NK-92 (cell line): Measurements from ENCODE around the gene DDX51.

Source experiments
- DNase-seq: peaks from one replicate; lab custom pipeline; 2025; ENCODE audit not compliant: unreplicated experiment; lab: John Stamatoyannopoulos, UW

DDX51 gene

DNA sequence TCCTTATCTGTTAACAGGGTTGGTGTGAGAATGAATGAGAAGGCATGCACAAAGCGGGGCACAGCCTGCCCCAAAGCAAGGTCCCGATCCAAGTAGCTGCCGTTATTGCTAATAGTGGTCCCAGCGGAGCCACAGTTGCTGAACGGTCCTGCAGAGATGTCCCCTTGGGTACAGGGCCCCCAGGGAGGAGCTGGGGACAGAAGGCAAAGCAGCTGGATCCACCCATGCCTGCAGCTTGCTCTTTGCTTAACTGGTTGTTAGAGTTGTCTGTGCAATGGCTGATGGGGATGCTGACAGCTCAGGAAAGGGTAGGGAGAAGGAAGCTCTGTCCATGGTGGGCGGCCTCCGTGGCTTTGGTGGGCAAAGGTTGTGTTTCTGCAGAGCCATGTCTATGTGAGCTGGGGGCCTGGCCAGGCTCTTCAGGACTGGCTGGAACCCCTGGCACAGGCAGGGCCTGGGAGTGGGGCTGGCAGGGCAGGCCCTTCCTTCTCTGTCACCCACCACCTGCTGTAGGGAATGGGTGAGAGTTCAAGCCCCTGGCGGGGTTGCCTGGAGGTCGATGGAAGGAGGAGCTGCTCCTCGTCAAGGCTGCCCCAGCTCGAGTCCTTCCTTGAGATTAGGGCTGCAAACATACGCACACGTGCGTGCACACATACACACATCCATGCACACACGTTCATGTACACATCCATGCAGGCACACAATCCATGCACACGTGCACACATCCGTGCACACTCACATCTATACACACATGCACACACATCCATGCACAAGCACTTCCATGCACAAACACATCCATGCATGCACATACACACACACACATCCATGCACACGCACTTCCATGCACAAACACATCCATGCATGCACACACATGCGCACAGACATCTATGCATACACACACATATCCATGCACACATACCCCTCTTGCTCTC, 35.6 kb upstream of the DDX51 start:
- no peak for DNase-seq

DNA sequence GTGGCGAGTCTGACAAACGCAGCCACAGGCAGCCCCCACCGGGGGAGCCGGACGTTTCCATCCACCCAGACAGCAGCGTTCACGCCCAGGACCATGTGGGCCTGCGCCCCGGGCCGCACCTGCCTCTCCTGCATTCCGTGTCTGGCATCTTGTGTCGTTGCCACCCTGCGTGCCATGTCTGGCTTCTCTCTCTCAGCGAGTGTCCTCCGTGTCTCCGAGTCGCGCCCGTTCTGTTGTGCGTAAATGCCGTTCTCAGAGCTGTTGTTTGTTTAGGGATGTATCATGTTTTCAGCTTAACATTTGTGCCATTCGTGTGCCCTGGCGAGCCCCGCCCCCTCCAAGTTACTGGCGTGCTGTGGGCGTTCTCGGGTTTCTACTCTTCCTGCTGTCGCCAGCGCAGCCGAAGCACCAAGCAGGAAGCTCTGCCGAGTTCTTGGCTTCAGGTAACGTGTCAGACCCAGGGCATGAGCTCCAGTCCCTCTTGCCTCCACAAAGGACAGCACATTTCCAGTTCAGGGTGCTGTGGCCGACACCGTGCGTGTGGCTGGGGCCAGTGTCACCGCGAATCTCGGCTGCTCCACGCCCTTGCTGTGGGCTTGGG, 34.8 kb upstream of the DDX51 start:
- DNase-seq, result no peak

DNA sequence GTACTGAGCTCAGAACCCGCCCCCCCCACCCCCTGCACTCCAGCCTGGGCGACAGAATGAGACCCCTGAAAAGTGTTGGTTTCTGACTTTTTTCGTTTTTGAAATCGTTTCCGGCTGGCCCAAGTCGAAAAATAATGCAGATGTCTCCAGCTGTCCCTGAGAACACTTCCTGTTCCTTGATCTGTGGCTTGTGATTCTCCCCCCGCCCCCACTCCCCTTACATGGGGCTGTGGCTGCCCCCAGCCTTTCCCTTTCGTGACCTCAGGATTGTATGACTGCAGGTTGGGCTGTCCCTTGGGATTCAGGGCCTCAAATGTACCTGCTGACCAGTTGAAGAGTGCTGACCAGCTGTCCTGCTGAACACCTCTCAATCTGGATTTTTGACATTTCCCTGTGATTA, 34.2 kb upstream of the DDX51 start:
- DNase-seq, result no peak

DNA sequence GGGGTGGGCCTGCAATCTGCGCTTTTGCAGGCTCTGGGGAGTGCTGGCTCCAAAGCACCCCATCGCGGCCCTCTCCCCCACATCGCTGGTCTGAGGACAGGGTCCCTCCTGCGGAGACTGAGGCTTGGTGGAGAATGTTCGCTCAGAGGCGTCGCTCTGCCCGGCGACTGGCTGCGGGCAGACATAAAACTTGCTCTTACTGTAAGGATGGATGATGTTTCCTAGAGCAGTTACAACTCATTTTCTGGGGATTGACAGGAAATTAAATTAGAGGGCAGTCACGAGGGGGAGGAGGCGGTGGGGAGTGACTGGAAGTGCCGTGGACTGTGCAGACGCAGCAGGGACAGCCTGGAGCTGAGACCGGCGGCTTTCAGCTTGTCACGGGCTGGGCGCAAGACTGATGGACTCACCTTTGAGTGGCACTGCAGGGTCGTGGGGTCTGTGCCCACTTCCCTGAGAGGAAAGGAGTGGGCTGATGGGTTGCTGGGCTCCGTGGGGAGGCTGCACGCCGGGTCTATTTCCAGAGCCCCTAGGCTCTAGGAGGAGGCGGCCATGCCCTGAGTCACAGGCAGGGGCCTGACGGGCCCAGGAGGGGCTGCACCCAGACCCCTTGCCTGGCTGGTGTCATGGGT, 32.9 kb upstream of the DDX51 start:
- DNase-seq, result no peak

DNA sequence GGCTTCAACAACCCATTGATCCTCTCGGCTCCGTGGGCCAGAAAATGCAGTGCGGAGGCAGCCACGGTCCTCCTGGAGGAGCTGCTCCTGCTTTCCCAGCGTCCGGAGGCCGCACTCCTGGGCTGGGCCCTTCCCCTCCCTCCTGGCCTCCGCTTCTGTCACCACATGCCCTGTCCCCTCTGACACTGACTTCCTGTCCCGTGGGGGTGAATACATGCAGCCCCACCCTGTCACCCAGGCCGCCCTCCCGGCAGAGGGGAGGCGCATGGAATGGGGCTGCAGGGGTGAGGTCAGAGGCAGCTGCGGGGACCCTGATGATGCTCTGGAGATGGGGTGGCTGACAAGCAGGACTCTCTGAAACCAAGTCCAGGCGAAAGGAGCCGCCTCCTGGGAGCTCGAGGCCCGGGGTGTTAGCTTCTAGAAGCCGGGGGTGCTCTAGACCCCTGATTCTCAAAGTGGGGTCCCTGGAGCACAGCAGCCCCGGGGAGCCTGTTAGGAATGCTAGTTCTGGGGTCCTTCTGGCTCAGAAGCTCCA, 32.3 kb upstream of the DDX51 start:
- no peak for DNase-seq

DNA sequence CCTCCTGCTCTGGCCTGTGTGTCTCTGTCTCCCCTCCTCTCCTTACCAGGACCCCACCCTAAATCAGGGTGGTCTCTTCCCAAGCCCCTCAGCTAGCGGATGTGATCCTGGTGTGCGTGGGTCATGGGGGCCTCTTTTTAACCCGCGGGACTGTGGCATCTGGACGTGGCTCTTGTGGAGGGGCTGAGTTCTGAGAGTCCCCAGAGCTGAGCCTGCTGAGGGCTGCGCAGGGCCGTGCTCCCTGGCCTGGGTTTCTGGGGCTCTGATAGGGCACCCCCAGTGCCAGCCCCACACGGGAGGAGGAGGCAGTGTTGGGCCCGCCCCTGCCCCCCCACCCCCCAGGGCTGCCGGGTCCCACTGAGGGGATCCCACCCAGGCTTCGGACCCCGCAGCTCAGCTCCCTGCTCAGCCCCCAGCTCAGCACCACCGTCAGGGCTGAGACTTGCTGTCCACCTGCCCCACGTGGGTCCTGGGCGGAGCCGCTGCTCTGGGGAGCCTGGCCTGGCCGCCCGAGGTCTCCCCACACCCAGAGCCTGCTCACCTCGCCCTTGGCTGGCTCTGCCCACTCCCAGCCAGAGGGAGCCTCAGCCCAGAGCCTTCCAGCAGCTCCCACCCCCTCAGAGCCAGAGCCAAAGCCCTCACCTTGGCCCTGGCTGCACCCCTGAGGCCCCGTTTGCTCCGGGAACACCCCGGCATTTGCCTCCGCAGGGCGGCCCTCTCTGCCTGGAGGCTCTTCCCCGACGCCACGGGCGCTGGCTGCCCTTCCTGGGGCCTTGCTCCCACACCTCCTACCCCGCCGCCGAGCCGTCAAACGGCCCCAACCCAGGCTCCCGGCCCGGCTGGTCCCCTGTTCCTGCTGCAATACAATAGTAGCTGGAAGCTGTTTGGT, 31.6 kb upstream of the DDX51 start:
- DNase-seq, result no peak

DNA sequence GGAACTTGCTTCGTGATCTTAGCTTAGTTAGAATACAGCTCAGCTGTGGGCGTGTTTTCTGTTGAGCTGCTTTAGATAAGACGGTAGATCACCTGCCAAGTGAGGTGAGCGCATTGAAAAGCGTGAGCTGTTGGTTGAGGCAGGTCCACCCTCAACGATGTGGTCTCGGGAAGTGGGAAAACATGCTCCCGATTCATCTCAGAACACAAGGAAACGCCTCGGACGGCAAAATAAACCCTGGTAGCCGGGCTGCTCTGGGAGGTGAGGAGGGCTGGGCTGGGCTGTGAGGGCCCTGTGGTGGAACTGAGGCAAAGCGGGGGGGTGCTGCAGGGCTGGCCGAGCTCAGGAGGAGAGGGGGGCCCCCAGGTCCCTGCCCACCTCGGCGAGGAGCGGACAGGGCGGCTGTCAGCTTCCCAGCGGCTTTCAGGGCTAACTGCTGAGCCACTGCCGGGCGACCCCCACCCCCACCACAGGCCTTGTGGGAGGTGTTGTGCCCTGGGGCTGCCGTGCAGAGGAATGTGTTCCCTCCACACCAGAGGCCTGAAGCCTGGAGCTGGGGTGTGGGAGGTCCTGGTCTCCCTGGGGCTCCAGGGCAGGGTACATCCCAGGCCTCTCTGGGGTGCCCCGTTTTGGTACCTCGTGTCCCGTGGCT, 30.8 kb upstream of the DDX51 start:
- DNase-seq, result no peak

DNA sequence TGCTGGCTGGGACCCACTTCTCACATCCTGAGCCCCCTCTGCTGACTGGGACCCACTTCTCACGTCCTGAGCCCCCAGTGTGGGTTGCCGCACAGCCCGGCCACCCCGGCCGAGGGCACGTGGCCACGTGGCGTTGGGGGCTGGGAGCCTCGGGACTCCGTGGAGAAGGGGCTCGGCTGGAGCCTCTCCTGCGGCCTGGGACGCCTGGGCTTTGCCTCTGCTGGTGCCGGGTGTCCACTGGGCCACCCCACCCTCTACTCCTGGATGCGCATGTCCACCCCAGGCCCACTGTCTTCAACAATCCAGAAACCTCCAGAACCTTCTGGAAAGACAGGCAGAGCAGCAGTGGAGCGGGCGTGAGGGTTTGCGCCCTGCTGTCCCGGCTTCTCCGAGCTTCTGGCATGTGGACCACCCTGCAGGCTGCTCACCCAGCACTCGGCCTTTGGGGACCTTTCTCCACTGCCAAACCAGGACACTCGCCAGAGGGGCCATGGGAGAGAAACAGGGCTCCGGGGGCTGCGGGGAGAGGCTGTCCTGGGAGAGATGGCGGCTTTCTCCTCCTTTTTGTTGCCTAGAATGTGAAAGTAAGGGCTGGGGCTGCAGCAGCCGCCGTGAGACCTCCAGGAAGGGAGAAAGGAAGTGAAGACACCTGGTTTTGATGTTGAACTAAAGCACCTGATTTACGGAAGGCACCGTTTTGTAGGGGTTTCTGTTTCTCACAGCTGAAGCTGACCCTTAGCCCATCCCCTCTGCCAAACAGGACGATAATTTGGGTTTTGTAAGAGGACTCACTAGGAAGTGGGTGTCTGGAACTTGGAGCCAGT, 30.1 kb upstream of the DDX51 start:
- no peak for DNase-seq

DNA sequence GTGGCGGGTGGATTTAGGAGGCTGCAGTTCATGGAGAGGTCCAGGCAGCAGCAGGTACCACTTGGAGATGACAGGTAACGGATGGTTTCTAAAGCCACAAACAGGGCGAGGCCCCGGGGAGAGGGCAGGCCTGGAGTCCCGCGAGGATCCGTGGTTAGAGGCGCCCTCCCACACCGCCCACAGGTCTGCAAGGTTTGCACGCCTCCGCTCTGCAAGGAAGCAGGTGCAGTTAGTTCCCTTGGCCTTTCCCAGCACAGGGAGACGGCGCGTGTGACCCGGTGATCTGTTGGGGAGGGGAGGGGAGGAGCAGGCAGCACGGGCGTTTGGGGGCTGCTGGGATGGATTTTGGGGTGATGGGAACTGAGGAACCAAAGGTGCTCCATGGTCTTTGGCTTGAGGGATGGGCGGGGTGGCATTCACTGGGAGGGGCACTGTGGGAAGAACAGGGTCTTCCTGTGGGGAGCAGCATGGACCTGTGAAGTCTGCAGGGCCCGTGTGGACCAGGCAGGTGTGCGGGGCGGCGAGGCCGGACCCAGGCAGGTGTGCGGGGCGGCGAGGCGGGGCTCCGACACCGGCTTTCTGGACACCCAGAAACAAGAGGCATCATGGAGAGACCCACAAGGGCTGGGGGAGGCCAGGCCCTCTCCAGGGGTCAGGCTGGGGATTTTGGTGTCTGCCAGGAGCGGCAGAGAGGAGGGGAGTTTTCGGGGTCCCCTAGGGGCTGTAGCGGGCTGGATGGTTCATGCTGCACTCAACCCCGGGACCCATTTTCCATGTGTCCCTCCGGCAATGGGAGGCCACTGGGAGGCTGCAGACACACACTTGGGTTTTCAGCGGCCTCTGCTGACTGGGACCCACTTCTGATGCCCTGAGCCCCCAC, 29.3 kb upstream of the DDX51 start:
- no peak for DNase-seq

DNA sequence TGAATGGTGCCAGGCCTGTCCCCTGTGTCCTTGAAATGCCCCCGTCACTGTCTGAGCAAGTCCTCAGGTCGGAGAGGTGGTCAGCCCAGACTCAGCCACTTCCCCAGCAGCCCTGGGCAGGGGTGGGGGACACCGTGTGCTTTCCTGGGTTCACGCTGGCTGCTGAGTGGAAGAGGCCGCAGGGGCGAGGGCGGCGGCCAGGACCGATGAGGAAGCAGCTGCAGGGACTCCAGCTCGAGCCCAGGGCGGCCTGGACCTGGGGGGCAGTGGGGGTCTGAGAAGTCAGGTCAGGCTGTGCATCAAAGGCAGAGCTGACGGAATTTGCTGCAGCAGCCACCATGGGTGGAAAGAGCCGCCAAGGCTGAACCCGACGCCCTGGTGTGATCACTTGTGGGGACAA, 28.5 kb upstream of the DDX51 start:
- no peak for DNase-seq

DNA sequence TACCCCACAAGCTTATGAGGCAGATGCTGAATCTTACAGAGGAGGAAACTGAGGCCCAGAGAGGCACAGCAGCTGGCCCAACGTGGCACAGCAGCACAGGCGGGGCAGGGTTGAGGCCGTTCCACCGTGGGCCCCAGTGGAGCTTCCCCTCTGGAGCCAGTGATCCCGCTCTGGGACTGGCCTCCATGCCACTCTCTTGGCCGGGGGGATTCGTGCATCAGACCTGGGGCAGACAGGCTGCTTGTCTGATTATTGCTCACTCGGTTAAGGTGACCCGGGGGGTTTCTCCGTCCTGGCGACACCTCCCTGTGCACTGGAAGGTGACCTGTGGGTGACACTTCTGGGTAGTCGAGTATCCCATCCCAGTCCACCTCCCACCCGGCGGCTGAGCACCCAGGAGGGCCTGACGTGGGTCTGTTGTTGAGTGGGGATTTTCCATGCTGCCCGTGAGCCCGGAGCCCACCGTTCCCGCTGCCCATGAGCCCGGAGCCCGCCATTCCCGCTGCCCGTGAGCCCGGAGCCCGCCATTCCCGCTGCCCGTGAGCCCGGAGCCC, 27.9 kb upstream of the DDX51 start:
- no peak for DNase-seq

DNA sequence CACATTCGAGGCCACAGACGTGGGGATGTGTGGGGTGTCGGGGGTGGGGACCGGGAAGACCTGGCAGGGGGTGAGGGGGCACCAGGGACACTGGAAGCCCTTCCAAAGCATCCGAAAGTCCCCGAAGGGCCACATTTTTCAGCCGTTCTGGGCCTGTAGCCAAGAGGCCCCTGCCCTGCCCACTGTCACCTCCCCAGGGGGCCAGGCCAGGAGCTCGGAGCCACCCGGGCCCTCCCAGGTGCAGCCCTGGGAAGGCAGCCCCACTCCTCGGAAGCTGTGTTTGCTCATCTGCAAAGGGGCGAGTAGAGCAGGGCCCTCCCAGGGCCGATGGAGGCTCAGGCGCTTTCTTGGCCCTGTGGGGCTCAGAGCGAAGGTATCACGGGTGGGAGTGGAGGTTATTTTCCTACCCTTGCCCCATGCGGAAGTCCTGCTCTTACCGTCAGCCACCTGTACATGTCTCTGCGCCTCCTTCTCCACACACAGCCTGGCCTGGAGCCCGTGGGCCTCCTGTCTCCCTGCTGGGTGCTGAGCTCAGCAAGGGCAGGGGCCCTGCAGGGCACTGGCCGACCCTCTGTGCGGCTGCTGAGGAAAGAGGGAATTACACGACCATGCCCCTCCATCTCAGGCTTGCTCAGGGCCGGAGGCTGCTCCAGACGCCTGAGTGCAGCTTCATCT, 27.3 kb upstream of the DDX51 start:
- DNase-seq, result no peak

DNA sequence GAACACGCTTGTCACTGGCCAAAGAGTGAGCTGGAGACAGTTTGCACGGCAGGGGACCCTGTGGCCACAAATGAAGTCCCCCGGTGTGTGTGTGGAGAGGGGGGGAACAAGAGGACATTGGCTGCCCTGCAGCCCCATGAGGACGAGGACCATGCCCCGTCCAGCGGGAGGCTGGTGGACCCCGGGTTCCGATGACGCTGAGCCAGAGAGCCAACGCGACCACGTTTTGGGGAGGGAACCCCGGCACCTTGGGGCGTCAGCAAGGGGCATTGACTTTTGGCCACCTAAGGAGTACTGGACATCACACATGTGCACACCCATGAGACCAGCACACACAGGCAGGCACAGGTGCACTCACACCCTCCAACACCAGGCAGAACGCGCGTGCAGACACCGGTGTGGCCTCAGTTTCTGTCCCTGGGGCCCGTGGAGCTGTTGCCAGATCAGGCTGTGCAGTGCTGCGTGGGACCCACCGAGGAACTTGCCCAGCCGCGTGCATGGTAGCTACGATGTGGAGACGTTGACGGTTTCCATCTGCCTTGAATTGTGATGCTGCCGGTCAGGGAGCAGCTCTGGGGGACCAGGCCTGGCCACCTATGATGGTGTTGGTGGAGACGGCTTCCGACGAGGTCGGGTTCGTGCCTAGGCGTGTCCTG, 26.6 kb upstream of the DDX51 start:
- no peak for DNase-seq

DNA sequence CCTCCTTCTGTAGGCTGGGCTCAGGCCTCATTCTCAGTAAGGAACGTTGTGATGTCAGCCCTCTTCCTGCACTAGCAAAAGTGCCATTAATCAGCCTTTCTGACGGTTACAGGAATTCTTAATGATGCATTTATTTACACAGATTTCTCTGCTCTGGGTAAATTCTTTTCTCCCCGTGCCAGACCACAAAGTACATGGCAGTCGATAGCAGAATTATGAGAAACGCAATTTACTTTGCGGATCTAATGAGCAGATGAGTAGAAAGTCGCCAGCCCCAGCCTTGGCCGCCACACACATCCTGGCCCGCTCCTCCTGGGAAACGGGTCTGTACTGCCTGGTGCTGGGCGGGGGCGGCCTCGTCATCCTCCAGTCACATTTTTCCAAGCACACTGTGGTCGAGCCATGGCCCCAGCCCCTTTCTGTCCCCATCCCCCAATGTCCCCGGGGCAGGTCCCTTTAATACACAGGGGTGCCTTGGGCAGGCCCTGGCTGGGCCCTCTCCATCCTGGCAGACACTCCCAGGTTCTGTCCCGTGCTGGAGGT, 26.0 kb upstream of the DDX51 start:
- DNase-seq, result no peak

DNA sequence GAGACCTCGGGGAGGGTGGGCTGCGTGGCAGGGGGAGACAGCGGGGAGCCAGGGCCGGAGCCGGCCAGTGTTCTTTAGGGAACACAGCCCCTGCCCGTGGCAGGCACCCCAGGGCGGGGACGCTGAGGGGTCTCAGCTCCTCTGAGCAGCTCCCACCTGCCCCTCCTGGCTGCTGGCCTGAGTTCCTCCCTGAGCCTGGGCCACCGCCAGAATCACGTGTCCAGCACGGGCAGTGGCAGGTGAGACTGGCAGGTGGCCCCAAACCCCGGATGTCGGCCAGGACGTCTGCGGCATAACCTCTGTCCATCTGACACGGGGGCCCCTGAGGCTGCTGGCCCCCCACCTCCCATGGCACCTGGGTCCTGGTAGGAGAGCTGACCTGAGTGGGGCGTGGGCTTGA, 25.3 kb upstream of the DDX51 start:
- DNase-seq, result no peak

DNA sequence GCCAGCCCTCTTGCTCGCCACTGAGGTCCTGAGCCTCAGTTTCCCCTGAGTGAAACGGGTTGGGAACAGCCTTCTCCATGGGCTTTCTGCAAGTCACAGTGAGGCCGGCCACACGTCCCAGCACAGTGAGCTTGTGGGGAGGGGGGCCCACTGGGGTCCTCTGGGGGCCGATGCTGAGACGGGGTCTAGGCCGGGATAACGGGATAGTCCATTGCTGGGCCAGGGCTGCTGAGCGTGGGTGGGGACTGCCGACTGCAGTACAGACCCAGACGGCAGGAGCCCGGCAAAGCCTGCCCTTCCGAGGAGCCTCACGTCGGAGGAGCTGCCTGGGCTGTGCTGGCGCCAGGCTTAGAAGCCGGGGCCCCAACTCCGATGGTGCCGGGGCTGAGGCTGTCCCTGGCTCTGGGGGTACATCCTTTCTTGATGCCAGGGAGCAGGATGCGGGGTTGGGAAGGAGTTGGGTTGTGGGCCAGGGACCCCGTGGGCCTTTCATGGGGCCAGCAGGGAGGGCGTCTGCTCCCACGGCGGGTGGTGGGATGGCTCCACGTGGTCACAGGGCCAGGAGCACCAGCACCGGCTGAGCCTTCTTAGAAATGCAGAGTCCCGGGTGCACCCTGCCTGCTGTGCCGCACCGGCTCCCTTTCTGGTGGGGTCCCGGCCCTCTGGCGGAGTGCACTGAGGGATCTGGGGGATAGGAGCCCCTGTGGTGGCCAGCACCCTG, 24.4 kb upstream of the DDX51 start:
- no peak for DNase-seq
